Stimulated activated naive CD4-positive, alpha-beta T cell (primary cell): ENCODE data around the gene CYB5D1.
A peak's percentile ranks its signal among the peaks of the same experiment; 100 is the strongest.

Experiments
- DNase-seq, 6 experiments: peaks; one replicate each; lab custom pipeline; 2025; lab: John Stamatoyannopoulos, UW

The CYB5D1 gene

DNA sequence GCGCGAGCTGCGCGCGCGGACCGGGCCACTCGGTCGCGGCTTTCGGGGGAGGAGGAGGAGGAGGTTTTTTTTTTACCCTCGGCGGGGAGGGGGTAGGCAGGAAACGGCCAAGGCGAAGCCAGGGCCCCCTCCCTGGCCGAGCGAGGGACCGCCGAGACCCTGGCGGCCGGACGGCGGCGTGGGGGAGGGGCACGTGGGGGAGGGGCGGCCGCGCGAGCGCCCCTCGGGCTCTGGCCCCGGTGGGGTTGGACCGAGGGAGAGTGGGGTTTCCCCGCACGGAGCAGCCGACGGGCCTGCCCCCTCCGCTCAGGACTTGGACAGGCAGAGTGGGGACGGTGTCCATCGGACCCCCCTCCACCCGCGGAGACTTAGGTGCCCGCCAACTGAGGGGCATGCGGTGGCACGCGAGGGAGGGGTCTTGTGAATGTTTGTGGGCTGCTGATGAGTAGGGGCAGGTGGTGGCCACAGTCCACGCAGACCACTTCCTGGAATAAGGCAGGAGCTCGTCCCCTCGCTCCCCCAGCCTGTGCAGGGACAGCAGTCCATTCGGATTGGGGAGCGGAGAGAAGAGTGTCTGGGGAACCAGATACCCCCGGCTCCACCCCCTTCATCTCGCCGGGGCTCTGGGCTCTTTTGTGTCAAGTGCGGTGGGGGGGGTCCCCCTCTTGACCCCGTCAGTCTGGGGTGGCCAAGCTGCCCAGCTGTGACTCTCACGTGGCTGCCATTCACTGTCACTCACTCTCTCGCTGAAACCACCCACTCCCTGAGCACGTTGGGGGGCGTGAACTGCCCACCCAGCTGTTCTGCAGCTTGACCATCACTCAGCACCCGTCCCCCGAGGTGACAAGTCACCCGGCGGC, 27.8 kb downstream of the CYB5D1 start:
- DNase-seq, result peak in 3 of 6 experiments; percentile 38 to 53 (median 45)

DNA sequence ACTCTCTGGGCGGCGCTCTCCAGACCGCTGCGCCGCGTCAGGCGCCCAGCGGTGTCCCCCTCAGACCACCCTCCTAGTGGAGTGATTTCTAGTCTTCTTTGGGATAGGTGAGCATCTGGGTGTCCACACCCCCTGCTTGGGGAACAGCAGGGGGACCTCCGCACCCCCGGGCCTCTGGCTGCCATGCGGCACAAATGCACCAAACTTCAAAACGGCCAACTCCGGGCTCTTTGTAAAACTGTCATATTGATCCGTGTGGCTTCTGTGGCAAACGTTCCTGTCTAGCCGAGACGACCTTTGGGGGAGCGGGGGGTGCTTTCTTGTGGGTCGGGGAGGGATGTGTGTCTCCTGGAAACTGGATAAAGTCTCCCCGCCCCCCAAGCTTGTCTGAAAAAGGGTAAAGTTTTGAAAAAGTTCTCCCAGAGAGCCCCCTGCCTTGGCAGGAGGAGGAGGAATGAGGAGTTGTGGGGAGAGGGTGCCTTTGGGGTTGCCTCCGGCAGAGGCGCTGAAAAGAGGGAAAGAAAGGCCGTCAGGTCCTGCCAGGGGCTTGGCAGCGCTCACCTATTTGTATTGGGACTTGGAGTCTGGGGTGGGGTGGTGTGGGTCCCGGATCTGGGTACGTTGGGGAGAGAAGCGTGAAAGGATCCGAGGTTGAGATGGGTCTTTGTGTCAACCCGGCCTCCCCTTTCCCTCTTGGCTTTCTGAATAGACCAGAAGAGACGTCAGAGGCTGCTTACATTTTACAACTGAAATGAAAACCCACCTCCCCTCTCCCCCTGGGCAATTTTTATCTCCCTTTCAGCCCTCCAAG, 28.6 kb downstream of the CYB5D1 start:
- DNase-seq, result peak; percentile 64 to 77 (median 66)

DNA sequence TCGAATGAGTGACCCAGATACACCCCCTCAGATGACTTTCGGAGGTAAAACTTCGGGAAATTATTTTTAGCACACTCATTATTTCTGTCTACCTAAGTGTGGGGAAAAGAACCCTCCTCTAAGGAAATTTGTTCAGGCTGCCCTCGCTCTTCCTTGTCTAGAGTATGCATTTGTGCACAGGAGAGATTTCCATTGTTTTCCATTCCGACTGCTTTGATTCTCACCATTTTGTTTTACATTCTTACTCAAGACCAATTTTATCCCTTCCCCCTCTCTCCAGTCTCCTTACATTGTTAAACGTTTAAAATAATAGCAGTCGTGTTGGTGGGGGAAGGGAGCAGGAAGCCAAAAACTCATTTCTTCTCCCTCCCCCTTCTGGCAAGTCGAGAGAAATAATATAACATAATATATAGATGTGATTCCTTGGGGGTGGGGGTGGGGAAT, 29.3 kb downstream of the CYB5D1 start:
- DNase-seq, result no peak

DNA sequence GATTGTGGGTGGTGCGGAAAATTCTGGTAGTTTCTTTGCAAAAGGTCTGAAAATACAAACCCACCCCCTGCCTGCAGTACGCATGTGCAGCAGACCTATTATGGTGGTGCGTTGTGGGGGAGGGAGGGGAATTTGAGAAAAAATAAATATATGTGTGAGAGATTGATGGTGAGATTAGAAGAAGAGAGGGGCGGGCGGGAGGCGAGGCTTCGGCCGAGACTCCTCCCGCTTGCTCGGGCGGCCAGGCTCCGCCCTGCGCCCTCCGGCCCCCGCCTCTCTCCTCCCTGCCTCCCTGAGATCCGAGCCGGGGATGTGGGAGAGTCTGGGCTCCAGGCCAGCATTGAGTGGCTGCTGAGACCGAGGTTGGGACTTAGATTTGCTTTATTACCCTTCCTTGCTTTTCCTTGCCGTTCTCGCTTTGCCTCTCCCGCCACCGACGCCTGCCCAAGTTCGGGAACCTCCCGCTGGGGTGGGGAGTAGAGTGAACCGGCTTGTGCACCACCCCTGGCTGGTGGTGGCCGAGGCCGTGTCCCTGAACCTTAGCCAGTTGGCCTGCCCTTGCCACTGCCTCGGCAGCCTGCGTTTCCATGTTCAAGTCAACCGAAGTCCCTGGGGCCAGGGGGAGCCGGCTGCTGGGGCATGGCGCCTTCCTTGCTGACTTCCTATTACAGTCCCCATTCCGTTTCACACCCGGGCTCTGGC, 29.8 kb downstream of the CYB5D1 start:
- peak; percentile 71 to 95 (median 92) for DNase-seq

DNA sequence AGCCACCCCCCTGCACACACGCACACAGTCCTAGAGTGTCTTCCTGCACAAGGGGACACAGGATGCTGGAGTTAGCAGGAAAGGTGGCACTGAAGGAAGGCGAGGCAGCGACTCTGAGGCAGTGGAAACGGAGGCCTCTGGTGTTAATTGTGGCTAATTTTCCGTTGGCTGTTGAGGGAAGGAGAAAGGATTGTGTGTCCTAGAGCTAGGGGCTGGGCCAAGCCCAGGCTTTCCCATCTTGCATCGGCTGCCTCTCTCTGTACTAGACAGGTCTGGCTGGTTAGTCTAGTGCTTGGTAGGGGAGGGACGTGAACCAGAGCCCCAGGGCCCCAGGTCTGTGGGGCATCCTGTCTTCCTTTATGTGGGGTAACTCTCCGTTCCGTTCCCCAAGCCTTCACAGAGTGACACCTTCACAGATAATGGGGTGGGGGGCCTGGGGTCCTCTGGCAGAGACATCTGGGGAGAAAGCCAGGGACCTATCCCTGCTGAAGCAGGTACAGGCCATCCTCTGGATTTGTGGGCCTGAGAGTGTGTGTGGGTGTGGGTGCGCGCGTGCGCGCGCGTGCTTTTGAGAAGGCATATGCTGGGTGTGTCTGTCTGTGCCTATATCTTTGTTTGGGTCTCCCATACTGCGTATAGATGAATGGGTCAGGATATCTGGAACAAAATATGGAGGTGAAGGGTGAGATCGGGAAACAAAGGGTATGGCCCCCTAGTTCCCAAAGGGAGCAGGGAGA, 30.5 kb downstream of the CYB5D1 start, which contains the start of gene CHD3:
Gene CHD3 (plus strand): TSS at position 606 of the 737 bp plus-strand sequence. CDS start 212 bp downstream, outside the sequence.
- DNase-seq, result peak; percentile 17 to 53 (median 44)

DNA sequence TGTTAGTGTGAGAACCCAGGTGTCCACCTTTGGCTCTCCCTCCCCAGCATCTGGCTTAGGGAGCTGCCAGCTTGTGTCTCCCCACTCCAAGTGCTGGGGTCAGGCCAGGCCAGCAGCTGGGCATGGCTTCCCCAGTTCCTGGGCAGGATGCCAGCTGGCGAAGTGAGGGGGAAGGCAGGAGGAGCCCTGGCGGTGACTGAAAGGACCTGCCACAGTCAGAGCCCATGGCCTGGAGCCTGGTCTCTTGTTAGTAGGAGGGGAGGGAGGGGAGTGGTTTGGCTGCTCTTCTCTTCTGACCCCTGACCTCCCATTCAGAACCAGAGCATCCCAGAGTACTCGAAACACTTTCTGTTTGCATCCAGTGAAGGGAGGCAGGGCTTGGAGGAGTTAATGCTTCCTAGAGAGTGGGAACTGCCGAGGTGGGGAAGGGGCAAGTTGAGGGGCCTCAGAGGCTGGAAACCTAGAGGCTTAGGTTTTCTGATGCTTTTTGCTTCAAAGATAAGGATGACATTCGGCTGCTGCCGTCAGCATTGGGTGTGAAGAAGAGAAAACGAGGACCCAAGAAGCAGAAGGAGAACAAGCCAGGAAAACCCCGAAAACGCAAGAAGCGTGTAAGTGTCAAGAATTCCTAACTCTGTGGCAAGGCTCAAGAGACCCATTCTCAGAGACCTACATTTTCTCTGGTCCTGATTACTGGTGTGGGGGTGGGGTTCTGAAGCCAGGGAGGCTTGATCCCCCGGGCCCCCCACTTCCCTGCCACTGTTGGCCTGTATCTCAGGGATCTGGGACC, 31.6 kb downstream of the CYB5D1 start:
- peak in 1 of 6 experiments; percentile 36 for DNase-seq

DNA sequence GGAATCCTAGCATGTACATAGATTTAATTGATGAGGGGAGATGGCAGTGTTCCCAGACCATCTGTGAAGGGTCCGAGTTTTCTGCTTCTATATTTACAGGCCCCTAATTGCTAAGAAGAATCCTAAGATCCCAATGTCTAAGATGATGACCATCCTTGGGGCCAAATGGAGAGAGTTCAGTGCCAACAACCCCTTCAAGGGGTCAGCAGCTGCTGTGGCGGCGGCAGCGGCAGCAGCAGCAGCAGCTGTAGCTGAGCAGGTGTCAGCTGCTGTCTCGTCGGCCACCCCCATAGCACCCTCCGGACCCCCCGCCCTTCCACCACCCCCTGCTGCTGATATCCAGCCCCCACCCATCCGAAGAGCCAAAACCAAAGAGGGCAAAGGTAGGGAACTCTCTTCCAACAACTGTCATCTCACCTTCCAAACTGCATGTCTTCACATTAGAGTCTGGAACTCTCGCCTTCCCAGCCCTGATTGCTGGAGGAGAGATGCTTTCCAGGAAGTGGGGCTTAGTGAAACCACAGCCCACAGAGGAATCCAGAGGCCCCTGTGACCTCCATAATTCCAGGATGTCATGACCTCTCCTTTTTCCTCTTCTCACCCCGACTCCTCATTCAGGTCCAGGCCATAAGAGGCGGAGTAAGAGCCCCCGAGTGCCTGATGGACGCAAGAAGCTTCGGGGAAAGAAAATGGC, 35.5 kb downstream of the CYB5D1 start:
- DNase-seq, result no peak

DNA sequence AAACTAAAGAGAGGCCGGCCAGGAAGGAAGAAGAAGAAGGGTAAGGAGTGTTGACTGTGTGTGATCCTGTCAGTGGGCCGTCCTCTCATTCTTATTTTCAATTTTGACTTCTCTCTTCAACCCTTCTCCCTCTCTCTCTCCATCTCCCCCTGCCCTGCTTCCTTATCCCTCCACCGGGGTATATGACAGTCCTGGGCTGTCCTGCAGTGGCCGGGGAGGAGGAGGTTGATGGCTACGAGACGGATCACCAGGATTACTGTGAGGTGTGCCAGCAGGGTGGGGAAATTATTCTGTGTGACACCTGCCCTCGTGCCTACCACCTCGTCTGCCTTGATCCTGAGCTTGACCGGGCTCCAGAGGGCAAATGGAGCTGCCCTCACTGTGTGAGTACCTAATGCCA, 36.4 kb downstream of the CYB5D1 start:
- no peak for DNase-seq

DNA sequence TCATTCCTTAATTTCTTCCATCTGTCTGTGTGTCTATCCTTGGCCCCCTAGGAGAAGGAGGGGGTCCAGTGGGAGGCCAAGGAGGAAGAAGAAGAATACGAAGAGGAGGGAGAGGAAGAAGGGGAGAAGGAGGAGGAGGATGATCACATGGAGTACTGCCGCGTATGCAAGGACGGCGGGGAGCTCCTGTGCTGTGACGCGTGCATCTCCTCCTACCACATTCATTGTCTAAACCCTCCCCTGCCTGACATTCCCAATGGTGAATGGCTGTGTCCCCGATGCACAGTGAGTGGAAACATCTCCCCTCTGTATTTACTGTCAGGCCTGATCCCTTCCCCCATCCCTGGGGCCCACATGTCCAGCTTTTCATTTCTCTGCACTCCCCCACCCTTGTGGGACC, 37.1 kb downstream of the CYB5D1 start:
- no peak for DNase-seq

DNA sequence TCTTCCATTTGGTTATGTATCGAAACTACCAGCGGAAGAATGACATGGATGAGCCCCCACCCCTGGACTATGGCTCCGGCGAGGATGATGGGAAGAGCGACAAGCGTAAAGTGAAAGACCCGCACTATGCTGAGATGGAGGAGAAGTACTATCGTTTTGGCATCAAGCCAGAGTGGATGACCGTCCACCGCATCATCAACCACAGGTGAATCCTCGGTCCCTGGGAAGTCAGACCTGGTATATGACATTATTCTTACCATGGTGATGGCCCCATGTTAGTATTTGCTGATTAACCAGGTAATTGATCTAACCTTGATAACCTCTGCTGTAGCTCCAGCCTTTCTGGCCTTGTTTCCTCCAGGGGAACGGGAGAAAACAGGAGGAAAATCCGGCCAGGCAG, 39.3 kb downstream of the CYB5D1 start:
- no peak for DNase-seq

DNA sequence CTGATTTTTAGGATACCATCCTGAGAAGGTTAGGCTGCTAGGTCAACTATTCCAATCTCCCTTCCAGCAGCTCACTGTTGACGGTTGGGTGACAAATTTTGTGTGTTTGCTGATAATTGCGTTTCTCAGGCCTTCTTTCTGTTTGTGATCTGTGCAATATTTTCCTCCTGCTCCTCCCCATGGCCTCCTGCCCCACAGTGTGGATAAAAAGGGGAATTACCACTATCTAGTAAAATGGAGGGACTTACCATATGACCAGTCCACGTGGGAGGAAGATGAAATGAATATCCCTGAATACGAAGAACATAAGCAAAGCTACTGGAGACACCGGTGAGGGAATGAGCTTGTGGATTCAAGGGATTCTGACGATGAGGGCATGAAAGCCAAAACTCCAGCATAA, 40.0 kb downstream of the CYB5D1 start:
- DNase-seq, result peak in 2 of 6 experiments; percentile 5 to 41

DNA sequence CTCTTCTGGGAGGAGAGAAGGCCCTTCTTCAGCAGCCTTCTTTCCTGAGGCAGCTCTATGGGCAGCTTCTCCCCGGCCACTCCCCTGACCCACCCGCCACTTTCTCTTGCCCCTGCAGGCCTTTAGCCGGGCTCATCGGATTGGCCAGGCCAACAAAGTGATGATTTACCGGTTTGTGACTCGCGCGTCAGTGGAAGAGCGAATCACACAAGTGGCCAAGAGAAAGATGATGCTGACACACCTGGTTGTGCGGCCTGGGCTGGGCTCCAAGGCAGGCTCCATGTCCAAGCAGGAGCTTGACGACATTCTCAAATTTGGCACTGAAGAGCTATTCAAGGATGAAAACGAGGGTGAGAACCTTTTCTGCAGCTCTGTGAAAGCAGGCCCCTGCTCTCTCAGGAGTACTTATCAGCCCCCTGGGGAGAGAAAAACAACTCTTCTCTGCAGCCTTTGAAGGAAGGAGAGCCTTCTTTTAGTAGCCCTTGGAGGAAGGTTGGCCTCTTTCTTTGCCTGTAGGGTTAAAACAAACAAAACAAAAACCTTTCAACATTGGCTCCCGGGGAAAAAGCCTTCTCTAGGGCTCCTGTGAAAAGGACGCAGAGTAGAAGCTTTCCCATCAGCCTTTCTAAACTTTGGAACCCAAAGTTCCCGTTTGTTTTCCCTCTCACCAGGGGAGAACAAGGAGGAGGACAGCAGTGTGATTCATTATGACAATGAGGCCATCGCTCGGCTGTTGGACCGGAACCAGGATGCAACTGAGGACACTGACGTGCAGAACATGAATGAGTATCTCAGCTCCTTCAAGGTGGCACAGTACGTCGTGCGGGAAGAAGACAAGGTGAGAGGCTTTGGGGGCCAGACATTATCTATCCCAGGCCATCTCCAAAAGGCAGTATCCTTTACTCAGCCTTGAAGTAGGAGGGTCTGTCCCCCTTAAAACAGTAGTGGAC, 45.6 kb downstream of the CYB5D1 start:
- DNase-seq, result no peak

DNA sequence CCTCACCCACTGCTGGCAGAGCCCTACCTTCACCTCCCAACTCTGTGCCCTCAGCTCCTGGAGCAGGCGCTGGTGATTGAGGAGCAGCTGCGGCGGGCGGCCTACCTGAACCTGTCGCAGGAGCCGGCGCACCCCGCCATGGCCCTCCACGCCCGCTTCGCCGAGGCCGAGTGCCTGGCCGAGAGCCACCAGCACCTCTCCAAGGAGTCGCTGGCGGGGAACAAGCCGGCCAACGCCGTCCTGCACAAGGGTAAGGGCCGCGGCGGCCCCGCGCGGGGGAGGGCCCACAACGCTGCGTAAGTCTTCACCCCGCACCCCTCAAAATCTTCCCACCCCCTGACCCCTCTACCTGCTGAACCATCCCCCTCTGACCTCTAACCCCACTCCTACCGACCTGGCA, 51.3 kb downstream of the CYB5D1 start:
- DNase-seq, result no peak

DNA sequence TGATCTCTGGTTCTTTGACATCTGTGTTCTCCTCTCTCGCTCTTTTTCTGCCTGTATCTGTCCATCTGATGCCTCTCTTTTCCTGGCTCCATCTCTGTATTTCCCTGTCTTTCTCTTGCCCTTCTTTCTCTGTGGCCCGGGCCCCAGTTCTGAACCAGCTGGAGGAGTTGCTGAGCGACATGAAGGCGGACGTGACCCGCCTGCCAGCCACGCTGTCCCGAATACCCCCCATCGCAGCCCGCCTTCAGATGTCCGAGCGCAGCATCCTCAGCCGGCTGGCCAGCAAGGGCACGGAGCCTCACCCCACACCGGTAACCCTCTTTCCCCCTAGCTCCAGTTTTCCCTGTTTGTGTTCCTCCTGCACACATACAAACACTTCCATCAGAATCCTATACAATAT, 52.5 kb downstream of the CYB5D1 start:
- no peak for DNase-seq

DNA sequence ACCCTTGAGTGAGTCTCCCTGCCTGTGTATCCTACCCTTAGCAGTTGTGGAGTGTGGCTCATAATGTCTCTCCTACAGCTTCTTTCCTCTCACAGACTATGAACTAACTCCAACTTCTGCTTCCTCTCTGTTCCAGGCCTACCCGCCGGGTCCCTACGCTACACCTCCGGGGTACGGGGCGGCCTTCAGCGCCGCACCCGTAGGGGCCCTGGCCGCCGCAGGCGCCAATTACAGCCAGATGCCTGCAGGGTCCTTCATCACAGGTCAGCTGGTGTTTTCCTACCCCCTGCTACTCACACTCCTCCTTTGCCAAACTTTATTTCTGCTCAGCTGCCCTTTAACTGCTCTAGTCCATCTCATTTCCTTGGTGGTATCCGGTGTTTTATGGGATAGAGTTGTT, 52.9 kb downstream of the CYB5D1 start:
- DNase-seq, result no peak

DNA sequence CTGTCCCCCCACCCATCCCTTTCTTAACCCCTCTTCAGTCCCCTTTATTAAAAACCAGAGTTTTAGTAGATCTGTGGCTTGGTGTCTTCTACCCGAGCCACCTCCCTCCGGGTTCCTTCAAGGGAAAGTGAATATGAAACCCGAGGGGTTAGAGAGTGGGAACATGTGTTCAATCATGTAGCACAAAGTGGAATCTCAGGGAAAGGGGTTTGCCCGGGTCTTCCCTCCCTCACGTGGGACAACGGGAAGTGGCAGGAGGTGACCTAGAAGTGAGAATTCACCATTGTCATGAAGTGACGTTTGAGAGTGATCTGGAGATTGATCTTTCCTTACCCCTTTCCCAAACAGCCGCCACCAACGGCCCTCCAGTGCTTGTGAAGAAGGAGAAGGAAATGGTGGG, 53.3 kb downstream of the CYB5D1 start:
- DNase-seq, result no peak
